ENCODE data around the gene TOP1. TPM values are rescaled to one million over a fixed set of nuclear protein-coding genes. Genes with fewer than 3 reads are reported as not detected.

Gene TOP1
- total and polyA plus RNA-seq, 9 of the 15 experiments (the other 6 are each of a cell fraction or from before 2014, with no cell fraction given) = 26.4 to 127 (median 39.6) TPM

DNA sequence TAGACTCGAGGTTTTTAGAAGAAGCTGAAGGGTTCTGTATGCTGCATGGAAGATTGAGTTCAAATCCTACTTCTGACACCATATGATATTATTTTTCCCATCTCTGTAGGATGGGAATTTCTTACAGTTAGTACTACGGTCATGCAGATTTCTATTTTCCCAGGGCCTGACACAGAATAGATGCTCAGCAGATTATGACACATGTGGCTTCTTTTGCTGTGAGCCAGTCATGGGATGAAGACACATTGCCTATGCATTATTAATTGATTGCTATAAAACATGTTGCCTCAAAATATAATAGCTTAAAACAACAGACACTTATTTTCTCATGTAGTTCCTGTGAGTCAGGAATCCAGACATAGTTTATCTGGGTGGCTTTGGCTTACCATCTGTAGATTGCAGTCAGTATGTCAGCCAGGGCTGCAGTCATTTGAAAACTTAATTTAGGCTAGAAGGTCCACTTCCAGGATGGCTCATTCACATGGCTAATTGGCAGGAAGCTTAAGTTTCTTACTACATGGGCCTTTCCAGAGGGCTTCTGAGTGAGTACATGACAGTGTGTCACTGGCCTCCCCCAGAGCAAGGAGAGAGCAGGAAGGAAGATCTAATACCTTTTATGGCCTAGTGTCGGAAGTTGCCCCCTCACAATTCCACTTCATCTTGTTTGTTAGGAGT is 29.5 kb downstream of the TOP1 start (continued):
- peak; percentile 14; the same call in 1 of the 2 replicates for TF ChIP-seq ZNF589 (CRISPR knock-in tag; IDR thresholded peaks at IDR 0.05; ENCODE audit: low read depth)
- peak; percentile 50; the same call in 1 of the 2 replicates for TF ChIP-seq SMARCA4 (IDR thresholded peaks at IDR 0.05)
- TF ChIP-seq ETV5 (CRISPR knock-in tag; IDR thresholded peaks at IDR 0.05; ENCODE audit: low read depth) = peak; percentile 66
- 0 out of 4 replicates have a peak, but pooled peaks of 1 of the 2 experiments have one; percentile 26 for TF ChIP-seq MAZ (CRISPR knock-in tag; conservative IDR thresholded peaks at IDR 0.05 in 1 of 2, IDR thresholded peaks at IDR 0.05 in 1 of 2)
- peak; percentile 37 for TF ChIP-seq NEUROD1 (IDR thresholded peaks at IDR 0.05; ENCODE audit: borderline replicate concordance, low read depth, low read length, partially characterized antibody)
- no peak for TF ChIP-seq CSDE1 (IDR thresholded peaks at IDR 0.05)
- peak; percentile 90 for TF ChIP-seq JUND (IDR thresholded peaks at IDR 0.05; ENCODE audit: borderline replicate concordance, low read depth, low read length)
- peak; percentile 68; the same call in 2 of the 3 replicates for TF ChIP-seq JUND (tag; IDR thresholded peaks at IDR 0.05; ENCODE audit: borderline replicate concordance, low read depth, low read length)
- TF ChIP-seq, protein P1, sequence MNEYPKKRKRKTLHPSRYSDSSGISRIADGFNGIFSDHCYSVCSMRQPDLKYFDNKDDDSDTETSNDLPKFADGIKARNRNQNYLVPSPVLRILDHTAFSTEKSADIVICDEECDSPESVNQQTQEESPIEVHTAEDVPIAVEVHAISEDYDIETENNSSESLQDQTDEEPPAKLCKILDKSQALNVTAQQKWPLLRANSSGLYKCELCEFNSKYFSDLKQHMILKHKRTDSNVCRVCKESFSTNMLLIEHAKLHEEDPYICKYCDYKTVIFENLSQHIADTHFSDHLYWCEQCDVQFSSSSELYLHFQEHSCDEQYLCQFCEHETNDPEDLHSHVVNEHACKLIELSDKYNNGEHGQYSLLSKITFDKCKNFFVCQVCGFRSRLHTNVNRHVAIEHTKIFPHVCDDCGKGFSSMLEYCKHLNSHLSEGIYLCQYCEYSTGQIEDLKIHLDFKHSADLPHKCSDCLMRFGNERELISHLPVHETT (CRISPR knock-in tag; conservative IDR thresholded peaks at IDR 0.05 in 1 of 2, IDR thresholded peaks at IDR 0.05 in 1 of 2) = 0 out of 4 replicates have a peak, but pooled peaks of 1 of the 2 experiments have one; percentile 22
- 0 out of 2 replicates have a peak, but pooled peaks have one; percentile 11 for TF ChIP-seq RNF2 (IDR thresholded peaks at IDR 0.05)
- TF ChIP-seq ZNF121 (CRISPR knock-in tag; conservative IDR thresholded peaks at IDR 0.05) = peak; percentile 73
- no peak for TF ChIP-seq CBX8 (IDR thresholded peaks at IDR 0.05; ENCODE audit: borderline replicate concordance, extremely low read depth, low read depth, low read length, poor library complexity, severe bottlenecking)
- 0 out of 2 replicates have a peak, but pooled peaks have one; percentile 35 for TF ChIP-seq MTA3 (IDR thresholded peaks at IDR 0.05; ENCODE audit: borderline replicate concordance)
- TF ChIP-seq, protein P2, sequence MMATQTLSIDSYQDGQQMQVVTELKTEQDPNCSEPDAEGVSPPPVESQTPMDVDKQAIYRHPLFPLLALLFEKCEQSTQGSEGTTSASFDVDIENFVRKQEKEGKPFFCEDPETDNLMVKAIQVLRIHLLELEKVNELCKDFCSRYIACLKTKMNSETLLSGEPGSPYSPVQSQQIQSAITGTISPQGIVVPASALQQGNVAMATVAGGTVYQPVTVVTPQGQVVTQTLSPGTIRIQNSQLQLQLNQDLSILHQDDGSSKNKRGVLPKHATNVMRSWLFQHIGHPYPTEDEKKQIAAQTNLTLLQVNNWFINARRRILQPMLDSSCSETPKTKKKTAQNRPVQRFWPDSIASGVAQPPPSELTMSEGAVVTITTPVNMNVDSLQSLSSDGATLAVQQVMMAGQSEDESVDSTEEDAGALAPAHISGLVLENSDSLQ (IDR thresholded peaks at IDR 0.05) = peak; percentile 41; the same call in 1 of the 2 replicates
- TF ChIP-seq, protein P3, sequence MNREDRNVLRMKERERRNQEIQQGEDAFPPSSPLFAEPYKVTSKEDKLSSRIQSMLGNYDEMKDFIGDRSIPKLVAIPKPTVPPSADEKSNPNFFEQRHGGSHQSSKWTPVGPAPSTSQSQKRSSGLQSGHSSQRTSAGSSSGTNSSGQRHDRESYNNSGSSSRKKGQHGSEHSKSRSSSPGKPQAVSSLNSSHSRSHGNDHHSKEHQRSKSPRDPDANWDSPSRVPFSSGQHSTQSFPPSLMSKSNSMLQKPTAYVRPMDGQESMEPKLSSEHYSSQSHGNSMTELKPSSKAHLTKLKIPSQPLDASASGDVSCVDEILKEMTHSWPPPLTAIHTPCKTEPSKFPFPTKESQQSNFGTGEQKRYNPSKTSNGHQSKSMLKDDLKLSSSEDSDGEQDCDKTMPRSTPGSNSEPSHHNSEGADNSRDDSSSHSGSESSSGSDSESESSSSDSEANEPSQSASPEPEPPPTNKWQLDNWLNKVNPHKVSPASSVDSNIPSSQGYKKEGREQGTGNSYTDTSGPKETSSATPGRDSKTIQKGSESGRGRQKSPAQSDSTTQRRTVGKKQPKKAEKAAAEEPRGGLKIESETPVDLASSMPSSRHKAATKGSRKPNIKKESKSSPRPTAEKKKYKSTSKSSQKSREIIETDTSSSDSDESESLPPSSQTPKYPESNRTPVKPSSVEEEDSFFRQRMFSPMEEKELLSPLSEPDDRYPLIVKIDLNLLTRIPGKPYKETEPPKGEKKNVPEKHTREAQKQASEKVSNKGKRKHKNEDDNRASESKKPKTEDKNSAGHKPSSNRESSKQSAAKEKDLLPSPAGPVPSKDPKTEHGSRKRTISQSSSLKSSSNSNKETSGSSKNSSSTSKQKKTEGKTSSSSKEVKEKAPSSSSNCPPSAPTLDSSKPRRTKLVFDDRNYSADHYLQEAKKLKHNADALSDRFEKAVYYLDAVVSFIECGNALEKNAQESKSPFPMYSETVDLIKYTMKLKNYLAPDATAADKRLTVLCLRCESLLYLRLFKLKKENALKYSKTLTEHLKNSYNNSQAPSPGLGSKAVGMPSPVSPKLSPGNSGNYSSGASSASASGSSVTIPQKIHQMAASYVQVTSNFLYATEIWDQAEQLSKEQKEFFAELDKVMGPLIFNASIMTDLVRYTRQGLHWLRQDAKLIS (CRISPR knock-in tag; IDR thresholded peaks at IDR 0.05) = 0 out of 2 replicates have a peak, but pooled peaks have one; percentile 46
- peak; percentile 94 for TF ChIP-seq FOSL1 (tag; conservative IDR thresholded peaks at IDR 0.05)
- TF ChIP-seq ZNF436 (CRISPR knock-in tag; IDR thresholded peaks at IDR 0.05) = no peak
